Measurements from ENCODE around the gene PNLIP.

Gene PNLIP

DNA sequence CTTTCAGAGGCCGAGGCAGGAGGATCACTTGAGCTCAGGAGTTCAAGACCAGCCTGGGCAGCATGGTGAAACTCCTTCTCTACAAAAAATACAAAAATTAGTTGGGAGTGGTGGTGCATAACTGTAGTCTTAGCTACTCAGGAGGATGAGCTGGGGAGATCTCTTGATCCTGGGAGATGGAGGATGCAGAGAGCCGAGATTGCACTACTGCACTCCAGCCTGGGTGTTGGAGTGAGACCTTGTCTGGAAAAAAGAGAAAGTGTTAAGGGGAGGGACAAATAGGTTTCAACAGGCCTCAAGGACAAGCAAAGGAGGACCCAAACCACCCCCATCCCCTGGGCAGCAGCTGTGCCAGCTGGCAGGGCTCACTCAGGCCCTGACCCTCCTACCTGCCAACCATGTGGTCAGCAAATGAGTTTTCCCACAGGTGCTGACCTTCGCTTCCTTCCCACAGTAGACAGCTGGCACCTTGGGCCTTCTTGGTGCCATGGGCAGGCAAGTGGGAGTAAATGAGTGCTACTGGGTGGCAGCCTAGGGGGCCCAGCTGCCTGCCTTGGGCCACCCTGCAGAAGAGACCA, 69.6 kb downstream of the PNLIP start:
- DNase-seq (ENCODE audit: low spot score), result no peak
